Neutrophil (primary cell): ENCODE results near the gene STXBP2.

Experiments
- H3K27ac ChIP-seq: fragments of 200-600 bp; sonication (generic); 2 replicates; pipeline ENCODE4 v1.5.1; 2016; ENCODE audit warnings: mild to moderate bottlenecking, moderate library complexity
- H3K27me3 ChIP-seq: fragments of 200-600 bp; sonication (generic); 2 replicates; pipeline ENCODE4 v1.6.0; 2016; ENCODE audit warnings: mild to moderate bottlenecking
- H3K36me3 ChIP-seq: fragments of 200-600 bp; sonication (generic); 2 replicates; pipeline ENCODE4 v1.5.1; 2017
- H3K4me1 ChIP-seq, 2 experiments: fragments of 200-600 bp in 1 of 2; sonication (generic) in 1 of 2; 1 replicate in 1 of 2; 2 replicates in 1 of 2; pipeline versions ENCODE4 v1.5.1 to v1.6.1; 2013 to 2016; ENCODE audit warnings: low read depth in 1 of 2, low read length in 1 of 2, mild to moderate bottlenecking in 1 of 2, moderate library complexity in 1 of 2; ENCODE audit not compliant: control insufficient read depth in 1 of 2, insufficient read depth in 1 of 2
- H3K4me3 ChIP-seq, 2 experiments: fragments of 200-600 bp in 1 of 2; sonication (generic) in 1 of 2; 1 replicate in 1 of 2; 2 replicates in 1 of 2; pipeline ENCODE4 v1.5.1; 2013 to 2016; ENCODE audit warnings: low read depth in 1 of 2, low read length in 1 of 2, mild to moderate bottlenecking in 1 of 2, moderate library complexity in 1 of 2
- H3K9me3 ChIP-seq: fragments of 200-600 bp; sonication (generic); 2 replicates; pipeline ENCODE4 v1.5.1; 2016
- TF ChIP-seq, protein P1 (sequence below): fragments of 200-600 bp; sonication (generic); IDR thresholded peaks from 2 replicates; pipeline ENCODE4 v1.5.1; 2016; ENCODE audit warnings: antibody characterized with exemption

The STXBP2 gene

DNA sequence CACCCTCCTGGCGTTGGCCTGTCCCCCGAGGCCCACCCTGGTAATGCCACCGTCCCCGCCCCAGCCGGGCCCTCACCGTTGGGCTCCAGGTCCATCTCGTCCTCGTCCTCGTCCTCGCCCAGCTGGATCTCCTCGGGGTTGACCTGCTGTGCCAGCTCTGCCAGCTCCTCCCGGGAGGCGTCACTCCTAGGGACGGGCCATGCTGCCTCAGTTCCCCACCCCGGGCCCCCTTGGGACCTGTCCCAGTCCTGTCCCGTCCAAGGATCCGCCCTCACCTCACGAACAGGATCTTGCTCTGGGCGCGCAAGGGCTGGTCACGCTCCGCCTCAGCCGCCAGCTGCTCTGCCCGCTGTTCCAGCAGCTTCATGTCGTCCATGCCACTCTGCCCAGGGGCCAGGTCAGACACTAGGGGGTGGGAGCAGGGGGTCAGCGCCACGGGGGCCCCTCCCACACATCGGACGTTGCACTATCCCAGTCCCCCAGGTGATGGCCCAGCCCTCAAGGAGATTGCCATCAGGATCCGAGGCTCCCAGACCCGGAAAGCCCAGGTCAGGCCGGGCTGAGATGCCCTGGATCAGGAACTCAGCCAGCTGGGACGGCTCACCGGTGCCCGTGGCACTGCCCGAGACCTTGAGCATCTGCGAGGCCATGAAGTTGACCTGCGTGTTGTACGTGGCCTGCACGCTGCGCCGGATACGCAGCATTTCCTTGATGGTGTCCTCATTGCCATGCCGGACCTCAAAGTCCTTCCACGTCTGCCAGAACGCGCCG is 17.1 kb upstream of the STXBP2 start:
- no peaks in the 10 kb centered on the region for H3K27me3 ChIP-seq
- no peak overlapping the region for H3K4me3 ChIP-seq
- no peaks in the 10 kb centered on the region for H3K9me3 ChIP-seq
- H3K4me1 ChIP-seq: peaks cover 15 to 25% of the 10 kb centered on the region in 2 experiments
- TF ChIP-seq, protein P1, sequence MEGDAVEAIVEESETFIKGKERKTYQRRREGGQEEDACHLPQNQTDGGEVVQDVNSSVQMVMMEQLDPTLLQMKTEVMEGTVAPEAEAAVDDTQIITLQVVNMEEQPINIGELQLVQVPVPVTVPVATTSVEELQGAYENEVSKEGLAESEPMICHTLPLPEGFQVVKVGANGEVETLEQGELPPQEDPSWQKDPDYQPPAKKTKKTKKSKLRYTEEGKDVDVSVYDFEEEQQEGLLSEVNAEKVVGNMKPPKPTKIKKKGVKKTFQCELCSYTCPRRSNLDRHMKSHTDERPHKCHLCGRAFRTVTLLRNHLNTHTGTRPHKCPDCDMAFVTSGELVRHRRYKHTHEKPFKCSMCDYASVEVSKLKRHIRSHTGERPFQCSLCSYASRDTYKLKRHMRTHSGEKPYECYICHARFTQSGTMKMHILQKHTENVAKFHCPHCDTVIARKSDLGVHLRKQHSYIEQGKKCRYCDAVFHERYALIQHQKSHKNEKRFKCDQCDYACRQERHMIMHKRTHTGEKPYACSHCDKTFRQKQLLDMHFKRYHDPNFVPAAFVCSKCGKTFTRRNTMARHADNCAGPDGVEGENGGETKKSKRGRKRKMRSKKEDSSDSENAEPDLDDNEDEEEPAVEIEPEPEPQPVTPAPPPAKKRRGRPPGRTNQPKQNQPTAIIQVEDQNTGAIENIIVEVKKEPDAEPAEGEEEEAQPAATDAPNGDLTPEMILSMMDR: no peak
- H3K36me3 ChIP-seq: peaks cover 65% of the 10 kb centered on the region
- H3K27ac ChIP-seq: no peak overlapping the region

DNA sequence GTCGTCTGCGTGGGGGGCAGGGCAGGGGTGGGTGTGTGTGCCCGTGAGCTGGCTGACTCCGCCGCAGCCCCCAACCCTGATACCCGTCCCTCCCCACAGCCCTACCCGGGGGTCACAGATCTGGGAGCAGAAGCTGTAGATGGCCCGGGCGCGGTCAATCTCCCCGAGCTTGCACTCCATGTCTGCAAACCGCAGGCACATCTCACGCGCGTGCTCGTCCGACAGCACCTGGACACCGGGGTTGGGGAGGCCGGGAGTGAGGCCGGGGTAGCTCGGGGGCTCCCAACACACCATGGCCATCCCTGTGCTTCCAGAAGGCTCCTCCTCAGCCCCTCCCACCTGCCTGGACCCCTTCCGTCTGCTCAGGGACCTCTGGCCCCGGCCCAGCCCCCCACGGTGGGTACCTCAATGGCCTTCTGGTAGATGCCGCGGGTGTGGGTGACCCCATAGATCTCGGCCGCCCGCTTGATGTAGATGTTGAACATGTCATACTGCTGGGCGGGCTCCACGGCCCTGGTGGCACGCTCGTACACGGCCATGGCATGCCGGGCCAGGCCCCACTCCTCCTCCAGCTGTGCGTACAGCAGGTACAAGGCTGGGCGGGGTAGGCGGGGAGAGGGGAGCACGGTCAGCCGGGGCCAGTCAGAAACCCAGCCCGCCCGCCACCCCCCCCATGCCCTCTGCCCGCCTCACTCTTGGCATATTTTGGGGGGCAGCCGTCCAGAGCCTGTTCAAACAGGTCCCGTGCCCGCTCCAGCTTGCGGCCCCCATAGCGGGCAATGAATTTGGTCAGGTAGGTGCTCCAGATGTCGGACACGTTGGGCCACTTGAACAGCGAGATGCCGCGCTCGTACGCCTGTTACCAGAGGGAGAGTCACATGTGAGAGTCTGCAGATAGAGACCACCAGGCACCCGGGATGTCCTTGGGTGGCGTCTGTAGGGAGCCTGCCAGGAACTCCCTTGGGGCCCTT is 16.2 kb upstream of the STXBP2 start:
- TF ChIP-seq, protein P1: no peak
- Histone ChIP-seq H3K4me1 (peaks cover 15 to 25% of the 10 kb centered on the region in 2 experiments), H3K36me3 (peaks cover 73% of the 10 kb centered on the region), H3K9me3 (no peaks in the 10 kb centered on the region), H3K27ac (no peak overlapping the region), H3K4me3 (no peak overlapping the region), H3K27me3 (no peaks in the 10 kb centered on the region)

DNA sequence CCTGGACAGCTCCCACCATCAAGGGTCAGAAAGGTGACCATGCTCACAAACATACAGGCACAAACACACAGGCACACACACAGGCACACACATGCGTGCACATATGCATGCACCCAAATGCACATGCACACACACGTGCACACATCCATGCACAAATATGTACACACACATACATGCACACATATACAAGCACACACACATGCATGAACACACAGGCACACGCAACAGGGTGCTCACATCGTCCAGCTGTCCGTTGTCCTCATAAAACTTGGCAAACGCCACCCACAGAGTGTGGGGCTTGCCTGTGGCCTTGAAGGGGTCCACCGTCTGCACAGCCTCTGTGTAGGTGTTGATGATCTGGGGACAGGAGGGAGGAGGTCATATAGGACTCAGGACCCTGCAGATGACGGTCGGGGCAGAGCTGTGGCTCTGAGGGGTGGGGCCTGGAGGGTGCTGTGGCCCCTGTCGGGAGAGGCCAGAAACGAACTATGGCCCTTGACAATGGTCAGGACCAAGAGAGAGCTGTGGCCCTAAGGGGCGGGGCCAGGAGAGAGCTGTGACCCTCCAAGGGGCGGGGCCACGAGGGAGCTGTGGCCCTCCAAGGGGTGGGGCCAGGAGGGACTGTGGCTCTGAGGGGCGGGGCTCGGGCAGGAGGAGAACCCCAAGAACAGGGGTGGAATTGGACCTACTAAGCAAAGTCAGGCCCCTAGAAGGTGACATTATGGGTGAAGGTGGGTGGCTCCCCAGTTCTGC is 13.8 kb upstream of the STXBP2 start:
- Histone ChIP-seq H3K27ac (no peak overlapping the region), H3K9me3 (no peaks in the 10 kb centered on the region), H3K4me1 (peaks cover 3 to 8% of the 10 kb centered on the region in 2 experiments), H3K4me3 (no peak overlapping the region), H3K27me3 (no peaks in the 10 kb centered on the region), H3K36me3 (peaks cover 94% of the 10 kb centered on the region)
- TF ChIP-seq, protein P1: no peak

DNA sequence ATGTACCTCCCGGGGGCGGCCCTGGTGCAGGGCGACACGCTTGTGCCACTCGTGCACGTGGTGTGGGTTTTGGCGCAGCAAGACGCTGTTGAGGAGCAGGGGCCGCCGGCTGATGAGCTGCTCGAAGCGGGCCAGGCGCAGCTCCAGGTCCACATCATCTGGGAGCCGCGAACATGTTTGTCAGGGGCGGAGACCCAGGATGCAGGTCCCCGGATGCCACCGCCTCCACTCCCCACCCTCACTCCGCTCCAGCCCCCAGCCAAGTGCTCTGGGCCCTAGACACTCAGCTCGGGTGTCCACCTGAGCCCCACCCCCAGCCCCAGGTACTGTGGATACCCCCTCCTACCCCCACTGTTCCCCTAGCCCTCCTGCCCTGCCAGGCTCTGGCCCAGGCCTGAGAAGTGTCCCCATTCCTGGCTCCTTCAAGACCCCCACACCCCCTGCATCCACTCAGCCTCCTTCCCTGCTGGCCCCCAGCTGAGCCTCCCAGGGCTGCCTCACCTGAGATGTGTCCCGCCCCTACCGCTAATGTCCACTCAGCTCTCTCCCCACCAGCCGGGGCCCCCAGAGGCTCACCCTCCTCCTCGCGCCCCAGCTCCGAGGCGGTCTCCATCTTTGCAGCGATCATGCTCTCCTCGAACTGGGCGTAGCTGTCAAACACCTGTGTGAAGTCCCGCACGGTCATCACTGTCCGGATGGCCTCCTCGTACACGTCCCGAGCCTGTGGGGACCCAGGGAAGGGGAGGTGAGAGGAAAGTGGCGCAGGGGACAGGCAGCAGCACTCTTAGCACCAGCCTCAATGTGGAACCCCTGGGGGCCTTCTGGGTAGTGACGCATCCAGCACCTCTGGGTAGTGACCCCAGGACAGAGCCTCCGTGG is 12.9 kb upstream of the STXBP2 start:
- H3K27me3 ChIP-seq: no peaks in the 10 kb centered on the region
- H3K27ac ChIP-seq: no peak overlapping the region
- peaks cover 8 to 10% of the 10 kb centered on the region in 2 experiments for H3K4me1 ChIP-seq
- H3K9me3 ChIP-seq: no peaks in the 10 kb centered on the region
- TF ChIP-seq, protein P1: no peak
- H3K36me3 ChIP-seq: peaks cover 88% of the 10 kb centered on the region
- H3K4me3 ChIP-seq: no peak overlapping the region
